Measurements from ENCODE around the gene CUX1. TPM values are rescaled to one million over a fixed set of nuclear protein-coding genes. Genes with fewer than 3 reads are reported as not detected.

The CUX1 gene
- total and polyA plus RNA-seq, 10 of the 15 experiments (the other 5 are each of a cell fraction or from before 2014, with no cell fraction given) = 6.1 to 48.6 (median 25.9) TPM

- TF ChIP-seq TAF1 (IDR thresholded peaks at IDR 0.05; ENCODE audit: borderline replicate concordance, low read depth, low read length) (no peak), NFXL1 (IDR thresholded peaks at IDR 0.05; ENCODE audit: borderline replicate concordance) (no peak), STAT3 (IDR thresholded peaks at IDR 0.05; ENCODE audit: low read depth, low read length) (no peak), BHLHE40 (IDR thresholded peaks at IDR 0.05; ENCODE audit: borderline replicate concordance in 1 of 2, low read depth in 2 of 2, low read length in 1 of 2) (no peak), YY1 (IDR thresholded peaks at IDR 0.05; ENCODE audit: low read depth, low read length) (no peak), ZBED1 (IDR thresholded peaks at IDR 0.05; ENCODE audit: borderline replicate concordance) (no peak), HCFC1 (IDR thresholded peaks at IDR 0.05; ENCODE audit: low read length) (no peak)
These were observed 262.6 kb downstream of the CUX1 start (continued) for GRCh38 chr7:102080019-102080433.

GRCh38 chr7:102080434-102081243 lies 263.2 kb downstream of the CUX1 start:
- Histone ChIP-seq H3K9me3 (replicated peaks; ENCODE audit: control insufficient read depth, insufficient read depth, low read length) (peaks cover 5% of the 10 kb centered on the region), H3K79me2 (ENCODE audit: control insufficient read depth, insufficient read depth, low read length) (no peaks in the 10 kb centered on the region), H3K4me2 (ENCODE audit: control insufficient read depth, insufficient read depth) (no peak overlapping the region), H3K36me3 (ENCODE audit: control insufficient read depth in 2 of 2, insufficient read depth in 2 of 2, low read length in 1 of 2) (peaks cover 2 to 5% of the 10 kb centered on the region in 2 experiments; a peak in 3 of 4 replicates), H3K4me1 (ENCODE audit: control insufficient read depth, insufficient read depth, low read length) (peaks cover 4% of the 10 kb centered on the region), H3K27ac (ENCODE audit: control insufficient read depth, insufficient read depth) (no peak overlapping the region), H3K4me3 (no peak overlapping the region), H2AFZ (ENCODE audit: control insufficient read depth, low read depth, low read length) (no peak overlapping the region), H4K20me1 (ENCODE audit: control insufficient read depth, insufficient read depth) (no peaks in the 10 kb centered on the region), H3K27me3 (replicated peaks in 1 of 2; ENCODE audit: control insufficient read depth in 2 of 2, insufficient read depth in 2 of 2, low read length in 1 of 2) (no peaks in the 10 kb centered on the region), H3K9ac (ENCODE audit: control insufficient read depth, insufficient read depth, low read length) (no peak overlapping the region)
- RAD21 ChIA-PET (ENCODE audit: unreplicated experiment) = no interaction called here
- FAIRE-seq (no peak), DNase-seq (ENCODE audit: low read depth, low spot score) (no peak), ATAC-seq (no peak)
- POLR2A ChIA-PET = no interaction called here
- no peak for TF ChIP-seq MTA3 (IDR thresholded peaks at IDR 0.05; ENCODE audit: borderline replicate concordance, low read length)
- no peak for TF ChIP-seq CREM (IDR thresholded peaks at IDR 0.05; ENCODE audit: low read depth)
- no peak for TF ChIP-seq NR2F1 (conservative IDR thresholded peaks at IDR 0.05)
- no peak for TF ChIP-seq WRNIP1 (IDR thresholded peaks at IDR 0.05; ENCODE audit: borderline replicate concordance, low read depth, low read length)
- SMC1A ChIA-PET (ENCODE audit: uncharacterized antibody, unreplicated experiment) = no interaction called here
- CTCF ChIA-PET = no interaction called here
- no TSS peak for BruUV-seq (replicated peaks)
- in situ Hi-C loops (cut with MboI) = no loop called here
- 93% methylated on average over 24 of the region's 24 CpGs for WGBS (ENCODE audit: insufficient coverage, insufficient replicate concordance, low lambda C conversion rate, missing lambda C conversion rate)
- intact Hi-C loops (cut with micrococcal nuclease; ENCODE audit: unreplicated experiment) = no loop called here
